GM18498 (cell line): ENCODE results near the gene SRRM5.
A peak's percentile ranks its signal among the peaks of the same experiment; 100 is the strongest.
"Not testable (repeated sequence)": the region's sequence is repeated elsewhere in the genome, so short reads cannot be mapped to it uniquely, and the experiment has no call there.

ENCODE experiments used
- ATAC-seq: cut with Tn5 transposase; IDR thresholded peaks from one replicate; pipeline ENCODE4 v1.9.1; 2021; ENCODE audit warnings: mild to moderate bottlenecking, moderate library complexity; ENCODE audit not compliant: unreplicated experiment

The SRRM5 gene, protein sequence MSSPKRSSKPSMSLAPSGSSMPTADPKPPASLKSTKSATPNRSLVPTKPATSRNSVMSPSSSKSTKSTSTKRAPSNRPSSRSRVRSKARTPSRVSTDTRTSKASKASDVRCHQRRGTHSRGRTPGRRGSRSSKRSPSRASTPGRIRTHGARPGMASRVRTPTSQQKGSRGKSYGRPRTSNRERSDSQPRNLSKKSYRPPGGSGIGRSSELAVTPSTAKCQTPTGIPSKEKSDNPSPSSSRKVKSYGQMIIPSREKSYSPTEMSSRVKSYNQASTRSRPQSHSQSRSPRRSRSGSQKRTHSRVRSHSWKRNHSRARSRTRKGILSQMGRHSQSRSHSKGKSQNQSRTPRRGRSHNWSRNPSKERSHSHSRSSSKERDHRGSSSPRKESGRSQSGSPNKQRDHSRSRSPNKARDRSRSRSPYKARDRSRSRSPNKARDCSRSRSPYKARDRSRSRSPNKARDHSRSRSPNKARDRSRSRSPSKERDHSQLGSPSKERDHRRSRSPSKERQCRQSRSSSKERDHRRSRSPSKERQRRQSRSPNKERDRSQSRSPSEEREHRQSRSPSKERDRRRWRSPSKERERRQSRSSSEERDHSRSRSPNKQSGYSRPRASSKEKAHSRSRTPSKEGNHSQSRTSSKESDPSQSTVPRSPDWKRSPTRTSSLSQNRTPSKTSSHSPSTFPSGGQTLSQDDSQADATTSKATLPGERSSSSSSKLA

GRCh38 chr19:43611788-43612187 is at the start of gene SRRM5:
SRRM5 (plus strand) TSS chr19:43612088; CDS start chr19:43612122, 34 bp downstream.
- no peak for ATAC-seq

DNA sequence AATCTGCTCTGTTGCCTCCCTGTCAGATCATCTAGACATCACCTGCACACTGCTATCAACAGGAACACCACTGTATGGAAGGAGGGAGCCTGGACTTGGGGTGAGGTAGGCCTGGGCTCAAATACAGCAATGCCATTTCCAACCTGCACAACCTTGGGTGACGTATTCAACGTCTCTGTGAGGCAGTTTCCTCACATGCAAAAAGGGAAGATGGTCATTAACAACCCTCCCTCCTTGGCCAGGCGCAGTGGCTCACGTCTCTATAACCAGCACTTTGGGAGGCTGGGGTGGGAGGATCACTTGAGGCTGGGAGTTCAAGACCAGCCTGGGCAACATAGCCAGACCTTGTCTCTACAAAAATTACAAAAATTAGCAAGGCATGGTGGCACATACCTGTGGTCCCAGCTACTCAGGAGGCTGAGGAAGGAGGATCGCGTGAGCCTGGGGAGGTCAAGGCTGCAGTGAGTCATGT is 49.6 kb upstream of the SRRM5 start:
- ATAC-seq, result no peak

DNA sequence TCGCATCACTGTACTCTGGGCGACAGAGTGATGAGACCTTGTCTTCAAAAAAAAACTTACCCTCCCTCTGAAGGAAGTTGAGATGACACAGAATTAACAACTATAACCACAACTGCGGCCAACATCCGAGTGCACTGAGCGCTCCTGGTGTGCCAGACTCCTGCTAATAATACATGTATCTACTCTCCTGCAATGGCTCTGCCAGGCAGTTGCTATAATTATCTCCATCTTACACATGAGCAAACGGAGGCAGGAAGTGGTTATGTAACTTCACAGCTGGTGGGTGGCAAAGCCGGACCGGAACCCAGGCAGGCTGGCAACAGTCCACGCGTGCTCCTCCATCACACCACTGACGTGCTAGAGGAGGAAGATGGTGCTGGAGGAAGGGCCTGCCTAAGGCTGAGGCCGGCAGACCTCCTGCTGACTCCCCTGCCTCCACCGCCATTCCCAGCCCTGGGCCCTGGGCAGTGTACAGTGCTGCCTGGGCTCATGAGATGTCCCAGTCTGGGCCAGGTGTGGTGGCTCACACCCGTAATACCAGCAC is 49.1 kb upstream of the SRRM5 start:
- peak; percentile 81 for ATAC-seq

- ATAC-seq, result no peak
Measured at GRCh38 chr19:43563816-43564457, 48.0 kb upstream of the SRRM5 start.

- ATAC-seq, result no peak
Measured at GRCh38 chr19:43564800-43565199, 47.1 kb upstream of the SRRM5 start.

DNA sequence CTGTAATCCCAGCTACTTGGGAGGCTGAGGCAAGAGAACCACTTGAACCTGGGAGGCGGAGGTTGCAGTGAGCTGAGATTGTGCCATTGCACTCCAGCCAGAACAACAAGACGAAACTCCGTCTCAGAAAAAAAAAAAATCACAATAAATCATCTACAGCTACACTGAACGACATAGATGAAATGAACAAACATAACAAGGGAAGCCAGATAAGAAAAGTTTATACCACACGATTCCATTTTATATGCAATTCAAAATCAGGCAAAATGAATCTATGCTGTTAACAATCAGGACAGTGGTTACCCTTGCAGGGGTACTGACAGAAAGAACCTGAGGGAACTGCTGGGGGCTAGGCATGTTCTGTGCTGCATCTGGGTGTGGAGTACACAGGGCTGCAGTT is 42.2 kb upstream of the SRRM5 start:
- ATAC-seq, result no peak

GRCh38 chr19:43570174-43570791 is 41.6 kb upstream of the SRRM5 start:
- ATAC-seq, result no peak

DNA sequence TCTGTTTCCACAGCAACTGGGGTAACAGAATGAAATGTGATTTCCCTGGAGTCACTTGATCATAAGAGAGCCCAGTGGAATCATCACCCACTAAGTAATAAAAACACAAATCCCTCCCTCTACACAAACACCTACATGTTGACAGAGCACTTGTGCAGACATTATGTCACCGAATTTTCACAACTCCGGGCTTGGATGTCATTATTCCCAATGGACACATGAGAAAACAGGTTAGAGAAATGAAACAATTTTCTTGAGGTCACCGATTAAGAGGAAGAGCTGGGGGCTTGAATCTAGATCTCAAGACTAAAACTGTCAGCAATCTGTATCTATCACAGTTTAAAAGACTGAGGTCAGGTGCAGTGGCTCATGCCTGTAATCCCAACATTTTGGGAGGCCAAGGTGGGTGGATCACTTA is 39.7 kb upstream of the SRRM5 start:
- no peak for ATAC-seq

GRCh38 chr19:43574424-43575155 is 37.3 kb upstream of the SRRM5 start:
- no peak for ATAC-seq

DNA sequence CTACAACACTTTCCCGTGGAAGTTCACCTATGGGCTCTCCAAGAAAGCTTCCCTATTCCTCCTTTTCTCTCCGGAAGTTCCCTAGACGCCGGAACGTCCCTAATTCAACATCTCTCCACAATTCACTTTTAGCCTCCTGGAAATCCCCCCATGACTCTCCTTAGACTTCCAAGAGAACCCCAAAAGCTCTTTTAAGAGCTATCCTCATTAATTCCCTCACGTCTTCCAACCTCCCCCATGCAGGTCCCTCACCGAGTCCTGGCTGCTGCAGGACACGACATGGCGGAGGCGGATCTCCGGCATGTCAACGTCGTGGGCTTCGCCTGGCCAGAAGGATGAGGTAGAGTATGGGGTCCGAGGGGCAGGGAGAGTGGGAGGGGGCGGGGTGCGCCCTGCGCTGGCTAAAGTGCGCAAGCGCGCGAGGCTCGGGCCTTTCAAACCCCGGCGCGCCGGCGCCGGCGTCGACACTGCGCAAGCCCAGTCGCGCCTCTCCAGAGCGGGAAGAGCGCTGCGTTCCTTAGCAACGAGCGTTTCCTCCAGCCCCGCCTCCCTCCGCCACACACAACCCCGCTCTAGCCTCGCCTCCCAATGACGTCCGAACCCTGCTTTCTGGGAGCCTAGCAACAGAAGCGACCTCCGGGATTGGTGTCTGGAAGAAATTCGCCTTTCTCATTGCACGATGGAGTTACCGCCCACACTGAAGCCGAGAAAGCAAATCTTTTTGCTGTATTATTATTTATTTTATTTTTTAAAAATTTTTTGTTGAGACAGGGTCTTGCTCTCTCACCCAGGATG is 36.5 kb upstream of the SRRM5 start, which contains the start of the genes PINLYP and XRCC1:
Gene PINLYP (plus strand): TSS at position 646 of the 795 bp plus-strand sequence. CDS start 1,391 bp downstream, outside the sequence.
Gene XRCC1 (minus strand): TSS at position 372 of the 795 bp plus-strand sequence. CDS start 69 bp downstream, at position 303.
- peak; percentile 98 for ATAC-seq

- no peak for ATAC-seq
Measured at GRCh38 chr19:43575955-43576878, 35.7 kb upstream of the SRRM5 start.

GRCh38 chr19:43578787-43579186 is 33.1 kb upstream of the SRRM5 start:
- no peak for ATAC-seq

DNA sequence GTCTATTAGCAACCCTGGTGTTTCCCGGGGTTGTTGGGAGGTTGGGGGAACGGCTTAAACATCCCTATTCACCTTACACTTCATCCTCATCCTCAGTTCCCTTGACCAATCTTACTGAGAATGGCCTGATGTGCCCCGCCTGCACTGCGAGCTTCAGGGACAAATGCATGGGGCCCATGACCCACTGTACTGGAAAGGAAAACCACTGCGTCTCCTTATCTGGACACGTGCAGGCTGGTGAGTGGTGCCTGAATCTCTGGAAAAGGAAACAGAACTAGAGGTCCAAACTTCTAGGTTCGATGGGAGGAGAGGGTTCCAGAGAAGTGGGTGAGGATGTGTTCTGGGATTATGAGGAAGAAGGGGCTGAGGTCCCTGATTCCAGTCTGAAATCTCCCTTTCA is 30.4 kb upstream of the SRRM5 start:
- ATAC-seq, result no peak

DNA sequence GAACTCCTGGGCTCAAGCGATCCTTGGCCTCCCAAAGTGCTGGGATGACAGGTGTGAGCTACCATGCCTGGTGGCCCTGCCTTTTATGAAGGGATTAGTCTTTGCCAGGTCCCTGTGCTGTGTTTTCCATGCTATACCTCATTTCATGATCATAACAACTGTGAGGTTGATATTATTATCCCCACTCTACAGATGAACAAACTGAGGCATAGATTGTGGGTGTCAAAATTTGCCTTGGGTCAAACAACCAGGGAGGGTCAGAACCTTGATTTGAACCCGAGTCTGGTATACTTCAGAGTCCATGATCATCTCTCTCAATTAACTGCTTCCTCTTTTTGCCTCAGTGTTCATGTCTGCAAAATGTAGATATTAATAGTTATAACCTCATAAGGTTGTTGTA is 29.4 kb upstream of the SRRM5 start:
- ATAC-seq, result no peak

DNA sequence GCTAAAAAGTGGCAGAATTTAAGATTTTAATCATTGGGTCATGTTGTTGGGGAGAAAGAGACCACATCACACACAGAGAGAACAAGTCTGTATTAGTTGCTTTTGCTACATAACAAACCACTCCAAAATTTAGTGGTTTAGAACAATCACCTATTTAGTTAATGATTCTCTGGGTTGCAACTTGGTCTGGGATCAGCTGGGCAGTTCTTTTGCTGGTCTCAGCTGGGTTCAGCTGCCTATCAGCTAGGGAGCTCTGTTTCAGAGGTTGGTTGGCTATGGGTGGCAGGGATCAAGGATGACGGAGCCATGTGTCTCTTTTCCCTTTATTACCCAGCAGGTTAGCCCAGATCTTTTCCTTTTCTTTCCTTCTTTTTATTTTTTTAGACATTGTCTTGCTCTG is 27.4 kb upstream of the SRRM5 start:
- no peak for ATAC-seq

- no peak for ATAC-seq
Measured at GRCh38 chr19:43586346-43586745, 25.5 kb upstream of the SRRM5 start.

GRCh38 chr19:43587029-43587428 is 24.9 kb upstream of the SRRM5 start:
- not testable (repeated sequence) for ATAC-seq

GRCh38 chr19:43589277-43589676 is 22.6 kb upstream of the SRRM5 start:
- ATAC-seq, result no peak
